Activated gamma-delta T cell treated with Interleukin-2 at 50 U/mL for 16 hours (primary cell): Measurements from ENCODE around the gene POLH.
A peak's percentile ranks its signal among the peaks of the same experiment; 100 is the strongest.
"Not testable (repeated sequence)": the region's sequence is repeated elsewhere in the genome, so short reads cannot be mapped to it uniquely, and the experiment has no call there.

Source experiments
- DNase-seq: peaks from one replicate; pipeline ENCODE4 v3.0.0-alpha.2; 2020

The POLH gene

DNA sequence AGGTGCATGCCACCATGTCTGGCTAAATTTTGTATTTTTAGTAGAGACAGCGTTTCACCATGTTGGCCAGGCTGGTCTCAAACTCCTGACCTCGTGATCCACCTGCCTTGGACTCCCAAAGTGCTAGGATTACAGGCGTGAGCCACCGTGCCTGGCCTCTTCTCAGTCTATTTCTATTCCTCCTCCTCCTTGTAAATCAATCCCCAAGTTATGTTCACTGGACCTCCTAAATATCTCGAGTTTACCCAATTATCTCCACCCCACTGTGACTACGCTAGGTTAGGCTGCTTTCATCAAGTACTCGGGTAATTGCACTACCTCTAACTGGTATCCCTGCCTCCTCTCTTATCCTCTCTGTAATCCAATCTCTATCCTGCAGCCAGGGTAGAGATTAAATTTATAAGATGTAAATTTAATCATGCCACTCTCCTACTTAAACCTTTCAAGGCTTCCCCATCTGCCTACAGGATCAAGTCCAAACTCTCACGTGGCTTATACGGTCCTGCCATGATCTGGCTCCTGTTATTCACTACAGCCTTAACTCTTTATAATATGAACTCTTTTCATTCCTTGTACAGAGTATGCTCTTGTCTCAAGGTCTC is 58.8 kb downstream of the POLH start:
- DNase-seq, result no peak

DNA sequence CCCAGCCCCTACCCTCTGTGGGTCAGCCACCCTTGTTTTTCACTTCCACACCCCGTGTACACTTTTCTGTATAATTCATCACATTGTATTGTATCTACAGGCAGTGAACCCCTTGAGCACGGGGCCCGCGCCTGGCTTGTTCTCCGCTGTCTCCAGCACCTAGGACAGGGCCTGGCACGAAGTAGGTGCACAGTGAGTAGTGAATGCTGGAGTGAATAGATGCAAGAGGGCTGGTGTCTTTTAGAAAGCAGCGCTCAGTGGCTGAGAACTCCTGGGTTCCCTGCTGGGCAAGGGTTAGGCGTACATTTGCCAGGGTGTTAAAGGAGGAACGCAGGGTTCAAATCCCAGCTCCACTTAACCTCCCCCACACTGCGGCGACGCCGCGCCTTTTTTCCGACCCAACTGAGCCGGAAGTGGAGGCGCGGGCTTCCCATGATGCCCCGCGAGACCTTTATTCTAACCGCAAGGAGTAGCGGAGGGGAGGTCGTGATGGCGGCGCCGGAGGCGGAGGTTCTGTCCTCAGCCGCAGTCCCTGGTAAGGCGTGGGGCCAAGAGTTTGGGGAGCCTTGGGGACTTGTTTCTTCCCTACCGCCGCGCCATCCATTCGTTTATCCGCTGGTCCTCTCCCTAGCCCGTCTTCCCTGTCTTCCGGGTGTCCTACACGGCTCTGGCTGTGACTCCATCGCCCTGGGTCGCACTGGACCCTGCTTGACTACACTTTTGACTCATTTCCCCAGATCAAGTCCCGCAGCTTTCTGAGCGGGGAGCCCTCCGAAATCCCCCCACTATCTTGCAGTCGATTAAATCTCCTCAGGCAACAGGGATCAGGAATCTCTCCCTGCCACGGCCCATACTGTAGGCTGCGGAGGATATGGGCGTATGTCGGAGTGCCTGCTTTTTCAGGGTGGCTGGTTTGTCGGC is 59.7 kb downstream of the POLH start, which contains the start of gene MAD2L1BP:
MAD2L1BP (plus strand) TSS at position 454 of the 921 bp plus-strand sequence; CDS start at position 490, 36 bp downstream.
- peak; percentile 80 for DNase-seq

DNA sequence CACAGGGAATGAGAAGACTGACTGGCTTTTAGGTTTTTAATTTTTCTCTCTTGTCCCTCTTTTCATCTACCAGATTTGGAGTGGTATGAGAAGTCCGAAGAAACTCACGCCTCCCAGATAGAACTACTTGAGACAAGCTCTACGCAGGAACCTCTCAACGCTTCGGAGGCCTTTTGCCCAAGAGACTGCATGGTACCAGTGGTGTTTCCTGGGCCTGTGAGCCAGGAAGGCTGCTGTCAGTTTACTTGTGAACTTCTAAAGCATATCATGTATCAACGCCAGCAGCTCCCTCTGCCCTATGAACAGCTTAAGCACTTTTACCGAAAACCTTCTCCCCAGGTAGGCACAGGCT is 60.3 kb downstream of the POLH start:
- DNase-seq, result no peak

DNA sequence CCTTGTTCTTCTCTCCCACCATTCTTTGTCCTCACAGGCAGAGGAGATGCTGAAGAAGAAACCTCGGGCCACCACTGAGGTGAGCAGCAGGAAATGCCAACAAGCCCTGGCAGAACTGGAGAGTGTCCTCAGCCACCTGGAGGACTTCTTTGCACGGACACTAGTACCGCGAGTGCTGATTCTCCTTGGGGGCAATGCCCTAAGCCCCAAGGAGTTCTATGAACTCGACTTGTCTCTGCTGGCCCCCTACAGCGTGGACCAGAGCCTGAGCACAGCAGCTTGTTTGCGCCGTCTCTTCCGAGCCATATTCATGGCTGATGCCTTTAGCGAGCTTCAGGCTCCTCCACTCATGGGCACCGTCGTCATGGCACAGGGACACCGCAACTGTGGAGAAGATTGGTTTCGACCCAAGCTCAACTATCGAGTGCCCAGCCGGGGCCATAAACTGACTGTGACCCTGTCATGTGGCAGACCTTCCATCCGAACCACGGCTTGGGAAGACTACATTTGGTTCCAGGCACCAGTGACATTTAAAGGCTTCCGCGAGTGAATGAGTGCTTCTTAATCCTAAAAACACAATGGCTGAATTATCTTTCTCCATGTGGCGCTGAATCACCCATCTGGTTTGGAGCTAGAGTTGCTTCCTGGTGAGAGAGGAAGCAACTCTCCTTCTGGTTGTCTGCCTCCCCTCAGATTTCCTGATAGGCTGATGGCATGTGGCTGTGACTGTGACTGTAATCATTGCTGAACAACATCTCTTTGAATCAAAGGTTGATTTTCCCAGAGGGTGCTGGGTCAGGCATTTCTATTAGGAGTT is 64.2 kb downstream of the POLH start:
- no peak for DNase-seq

DNA sequence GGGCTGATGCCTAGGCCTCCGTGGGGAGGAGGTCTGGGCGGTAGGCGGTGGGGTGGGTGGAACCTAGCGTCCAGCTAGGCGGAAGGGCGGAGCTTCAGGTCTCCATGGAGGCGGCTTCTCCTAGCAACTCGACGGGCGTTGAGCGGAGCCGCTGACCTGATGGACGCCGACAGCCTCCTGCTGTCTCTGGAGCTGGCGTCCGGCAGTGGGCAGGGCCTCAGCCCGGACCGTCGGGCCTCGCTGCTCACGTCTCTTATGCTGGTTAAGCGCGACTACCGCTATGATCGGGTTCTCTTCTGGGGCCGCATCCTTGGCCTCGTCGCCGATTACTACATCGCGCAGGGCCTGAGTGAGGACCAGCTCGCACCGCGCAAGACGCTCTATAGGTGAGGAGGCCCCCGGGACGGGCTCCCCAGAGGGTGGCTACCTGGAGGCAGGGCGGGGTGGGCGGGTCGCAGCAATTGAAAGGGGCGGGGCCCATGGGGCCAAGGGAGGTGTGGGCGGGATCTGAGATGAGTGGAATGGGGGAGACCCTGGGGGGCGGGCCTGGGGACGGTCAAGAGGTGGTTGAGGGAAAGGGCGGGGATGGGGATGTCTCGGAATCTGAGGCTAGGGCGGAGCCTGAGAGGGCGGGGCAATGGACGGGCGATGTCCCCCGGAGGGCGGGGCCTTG is 69.1 kb downstream of the POLH start, which contains the start of gene RSPH9:
RSPH9 (plus strand) TSS at position 97 of the 673 bp plus-strand sequence; CDS start at position 160, 63 bp downstream.
- peak; percentile 48 for DNase-seq

DNA sequence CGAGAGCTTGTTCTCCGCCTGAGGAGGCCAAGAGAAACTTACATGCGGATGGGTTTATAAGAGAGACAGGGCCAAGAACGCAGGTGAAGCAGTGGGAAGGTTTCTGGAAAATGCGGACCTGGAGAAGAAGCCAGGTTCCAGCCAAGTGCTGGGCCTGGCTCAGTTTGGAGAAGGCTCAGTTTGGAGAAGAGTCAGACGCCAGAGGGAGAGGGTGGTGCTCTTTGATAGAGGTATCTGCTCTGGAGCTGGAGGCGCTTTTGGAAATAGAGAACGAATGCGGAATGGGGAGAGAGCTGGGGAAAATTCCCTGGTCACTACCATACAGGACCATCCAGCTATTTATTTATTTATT is 69.6 kb downstream of the POLH start:
- no peak for DNase-seq

DNA sequence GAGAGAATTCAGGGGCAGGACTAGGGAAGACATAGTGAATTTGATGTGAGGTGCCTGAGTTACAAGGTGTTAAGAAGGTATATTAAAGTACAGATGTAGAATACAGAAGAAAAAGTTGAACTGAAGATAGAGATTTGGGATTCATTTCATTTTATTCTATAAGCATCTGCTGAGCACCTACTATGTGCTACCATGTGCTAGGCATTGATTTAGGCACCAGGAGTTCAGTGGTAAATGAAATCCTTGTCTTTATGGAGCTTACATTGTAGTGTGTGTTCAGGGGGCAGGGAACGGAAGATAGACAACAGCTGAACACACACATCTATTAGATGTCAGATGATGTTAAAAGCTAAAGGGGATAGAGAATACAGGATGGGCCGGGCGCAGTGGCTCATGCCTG is 71.6 kb downstream of the POLH start:
- DNase-seq, result no peak

DNA sequence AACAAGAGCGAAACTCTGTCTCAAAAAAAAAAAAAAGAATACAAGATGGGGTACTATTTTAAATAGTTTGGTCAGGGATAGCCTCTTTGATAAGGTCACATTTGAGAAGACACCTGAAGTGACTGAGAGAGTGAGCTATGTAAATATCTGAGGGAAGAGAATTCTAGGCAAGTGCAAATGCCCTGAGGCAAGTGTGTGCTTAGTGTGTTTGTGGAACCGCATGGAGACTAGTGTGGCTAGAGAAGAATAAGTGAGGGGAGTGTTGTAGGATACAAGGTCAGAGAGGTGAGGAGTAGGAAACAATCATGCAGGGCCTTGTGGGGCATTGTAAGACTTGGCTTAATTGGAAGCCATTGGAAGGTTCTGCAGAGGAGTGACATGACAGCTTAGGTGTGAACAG is 72.3 kb downstream of the POLH start:
- DNase-seq, result no peak

DNA sequence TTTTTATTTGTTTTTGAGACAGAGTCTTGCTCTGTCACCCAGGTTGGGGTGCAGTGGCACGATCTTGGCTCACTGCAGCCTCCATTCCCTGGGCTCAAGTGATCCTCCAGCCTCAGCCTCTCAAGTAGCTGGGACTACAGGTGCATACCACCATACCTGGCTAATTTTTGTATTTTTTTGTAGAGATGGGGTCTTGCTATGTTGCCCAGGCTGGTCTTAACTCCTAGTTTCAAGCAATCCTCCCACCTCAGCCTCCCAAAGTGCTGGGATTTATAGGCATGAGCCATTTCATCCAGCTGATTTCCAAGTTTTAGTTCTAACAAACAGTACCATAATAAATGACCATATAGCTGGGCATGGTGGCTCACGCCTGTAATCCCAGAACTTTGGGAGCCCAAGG is 76.8 kb downstream of the POLH start:
- not testable (repeated sequence) for DNase-seq

DNA sequence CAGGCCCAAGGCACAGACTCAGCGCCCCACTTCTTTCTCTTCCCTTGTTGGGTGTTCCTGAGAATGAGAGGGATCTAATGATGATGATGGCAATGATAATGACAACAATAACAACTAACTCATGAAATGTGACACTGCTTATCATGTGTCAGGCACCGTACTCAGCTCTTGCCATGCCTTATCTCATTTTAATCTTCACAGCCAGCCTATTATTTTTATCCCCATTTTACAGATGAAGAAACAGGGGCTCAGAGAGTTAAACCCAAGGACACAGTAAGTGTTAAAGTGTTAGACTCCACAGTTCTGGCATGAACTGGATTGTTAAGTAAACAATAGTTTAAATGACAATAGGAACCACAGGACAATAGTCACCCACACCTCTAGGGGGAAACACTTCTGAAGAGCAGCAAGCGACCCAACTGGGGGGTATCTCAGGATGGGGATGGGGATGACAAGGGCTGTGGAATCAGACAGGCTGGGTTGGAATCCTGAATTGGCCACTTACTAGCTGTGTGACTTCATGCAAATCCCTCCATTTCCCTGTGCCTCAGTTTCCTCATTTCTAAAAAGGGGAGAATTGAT is 81.3 kb downstream of the POLH start:
- DNase-seq, result no peak

DNA sequence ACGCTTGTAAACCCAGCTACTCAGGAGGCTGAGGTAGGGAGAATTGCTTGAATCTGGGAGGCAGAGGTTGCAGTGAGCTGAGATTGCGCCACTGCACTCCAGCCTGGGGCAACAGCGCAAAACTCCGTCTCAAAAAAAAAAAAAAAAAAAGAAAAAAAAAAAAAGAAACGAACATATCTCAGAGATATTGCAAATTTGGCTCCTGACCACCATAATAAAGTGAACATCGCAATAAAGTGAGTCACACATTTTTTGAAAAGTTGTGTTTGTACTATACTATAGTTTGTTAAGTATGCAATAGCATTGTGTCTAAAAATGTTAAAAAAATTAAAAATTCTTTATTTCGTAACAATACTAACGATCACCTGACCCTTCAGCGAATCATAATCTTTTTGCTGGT is 82.2 kb downstream of the POLH start:
- DNase-seq, result no peak

DNA sequence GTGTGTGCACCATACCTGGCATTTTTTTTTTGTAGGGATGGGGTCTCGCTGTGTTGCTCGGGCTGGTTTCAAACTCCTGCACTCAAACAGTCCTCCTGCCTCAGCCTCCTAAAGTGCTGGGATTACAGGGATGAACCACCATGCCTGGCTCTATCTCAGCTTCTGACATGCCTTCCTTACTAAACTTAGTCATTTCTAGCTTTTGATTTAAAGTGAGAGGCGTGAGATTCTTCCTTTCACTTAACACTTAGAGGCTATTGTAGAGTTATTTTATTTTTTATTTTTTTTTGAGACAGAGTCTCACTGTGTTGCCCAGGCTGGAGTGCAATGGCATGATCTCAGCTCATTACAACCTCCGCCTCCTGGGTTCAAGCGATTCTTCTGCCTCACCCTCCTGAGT is 87.0 kb downstream of the POLH start:
- DNase-seq, result not testable (repeated sequence)
